GM19239 (cell line): Measurements from ENCODE around the gene EGFL7.
A peak's percentile ranks its signal among the peaks of the same experiment; 100 is the strongest.
"Not testable (repeated sequence)": the region's sequence is repeated elsewhere in the genome, so short reads cannot be mapped to it uniquely, and the experiment has no call there.

Experiments used
- DNase-seq: peaks from one replicate; pipeline ENCODE4 v3.0.0; 2011; ENCODE audit warnings: low spot score; ENCODE audit not compliant: insufficient read length
- FAIRE-seq: peaks from 2 replicates; lab custom pipeline; 2011; peaks lifted over from hg19 to GRCh38; lab: Jason Lieb, UNC

Gene EGFL7

GRCh38 chr9:136624184-136624951 lies 38.3 kb upstream of the EGFL7 start:
- no peak for DNase-seq
- no peak for FAIRE-seq

- FAIRE-seq = no peak
- no peak for DNase-seq
These were observed 37.3 kb upstream of the EGFL7 start for GRCh38 chr9:136625101-136626065.

- FAIRE-seq (no peak), DNase-seq (no peak)
These were observed 36.5 kb upstream of the EGFL7 start for GRCh38 chr9:136626066-136626725.

GRCh38 chr9:136626740-136627642 lies 35.7 kb upstream of the EGFL7 start:
- FAIRE-seq (no peak), DNase-seq (no peak)

- FAIRE-seq = no peak
These were observed 35.0 kb upstream of the EGFL7 start for GRCh38 chr9:136627703-136628102.

GRCh38 chr9:136628268-136628667 lies 34.4 kb upstream of the EGFL7 start:
- DNase-seq (no peak), FAIRE-seq (no peak)

More at GRCh38 chr9:136627703-136628102, 35.0 kb upstream of the EGFL7 start:
- no peak for DNase-seq

- no peak for DNase-seq
- no peak for FAIRE-seq
These were observed 33.5 kb upstream of the EGFL7 start for GRCh38 chr9:136629001-136629878.

- FAIRE-seq (no peak), DNase-seq (no peak)
These were observed 32.6 kb upstream of the EGFL7 start for GRCh38 chr9:136629879-136630661.

GRCh38 chr9:136630662-136630992 lies 32.1 kb upstream of the EGFL7 start:
- FAIRE-seq (no peak), DNase-seq (no peak)

GRCh38 chr9:136631038-136632000 lies 31.4 kb upstream of the EGFL7 start:
- FAIRE-seq (no peak), DNase-seq (peak; percentile 82)

- DNase-seq, FAIRE-seq: not testable (repeated sequence)
These were observed 30.6 kb upstream of the EGFL7 start for GRCh38 chr9:136632072-136632471.

- not testable (repeated sequence) for DNase-seq, FAIRE-seq
These were observed 30.1 kb upstream of the EGFL7 start for GRCh38 chr9:136632491-136633106.

GRCh38 chr9:136634904-136635303 lies 27.8 kb upstream of the EGFL7 start:
- DNase-seq (no peak), FAIRE-seq (no peak)

- DNase-seq (no peak), FAIRE-seq (no peak)
These were observed 22.3 kb upstream of the EGFL7 start for GRCh38 chr9:136640171-136641111.

- DNase-seq = no peak
- FAIRE-seq = no peak
These were observed 20.2 kb upstream of the EGFL7 start for GRCh38 chr9:136642439-136642921.
